Measurements from ENCODE around the gene CLEC2B. TPM values are rescaled to one million over a fixed set of nuclear protein-coding genes. Genes with fewer than 3 reads are reported as not detected.

Gene CLEC2B
- total RNA-seq, 1 donor from 2014 or later = 3.9 TPM

DNA sequence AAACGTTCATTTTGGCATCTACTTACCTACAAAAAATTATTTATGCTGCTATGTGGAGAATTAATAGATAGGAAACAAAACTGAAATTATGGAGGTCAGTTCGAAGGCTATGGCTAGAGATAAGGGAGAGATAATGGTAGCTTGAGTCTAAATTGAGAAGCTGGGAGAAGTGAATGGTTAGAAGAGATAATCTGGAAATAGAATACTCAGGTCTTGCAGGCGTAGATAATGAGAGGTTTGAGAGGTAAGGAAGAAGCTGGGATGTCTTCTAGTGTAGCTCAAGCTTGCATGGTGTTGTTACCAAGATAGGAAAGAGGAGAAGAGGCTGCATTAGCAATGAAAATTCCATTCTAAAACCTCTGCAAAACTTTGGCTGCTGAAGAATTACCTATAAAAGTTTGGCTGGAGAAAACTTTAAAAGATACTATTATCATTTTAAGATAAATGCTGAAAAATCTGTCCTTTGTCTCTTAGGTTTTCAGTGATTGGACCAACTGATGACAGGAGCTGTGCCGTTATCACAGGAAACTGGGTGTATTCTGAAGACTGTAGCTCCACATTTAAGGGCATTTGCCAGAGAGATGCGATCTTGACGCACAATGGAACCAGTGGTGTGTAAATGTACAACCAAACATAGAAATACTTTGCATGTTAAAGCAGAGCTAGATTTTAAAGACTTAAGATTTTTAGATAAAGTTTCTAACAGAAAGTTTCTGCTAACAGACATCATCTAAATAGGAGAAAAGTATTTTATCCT, 26.2 kb upstream of the CLEC2B start:
- H3K4me3 ChIP-seq (ENCODE audit: low read depth, low read length) = no peak overlapping the region
- TF ChIP-seq, protein P1, sequence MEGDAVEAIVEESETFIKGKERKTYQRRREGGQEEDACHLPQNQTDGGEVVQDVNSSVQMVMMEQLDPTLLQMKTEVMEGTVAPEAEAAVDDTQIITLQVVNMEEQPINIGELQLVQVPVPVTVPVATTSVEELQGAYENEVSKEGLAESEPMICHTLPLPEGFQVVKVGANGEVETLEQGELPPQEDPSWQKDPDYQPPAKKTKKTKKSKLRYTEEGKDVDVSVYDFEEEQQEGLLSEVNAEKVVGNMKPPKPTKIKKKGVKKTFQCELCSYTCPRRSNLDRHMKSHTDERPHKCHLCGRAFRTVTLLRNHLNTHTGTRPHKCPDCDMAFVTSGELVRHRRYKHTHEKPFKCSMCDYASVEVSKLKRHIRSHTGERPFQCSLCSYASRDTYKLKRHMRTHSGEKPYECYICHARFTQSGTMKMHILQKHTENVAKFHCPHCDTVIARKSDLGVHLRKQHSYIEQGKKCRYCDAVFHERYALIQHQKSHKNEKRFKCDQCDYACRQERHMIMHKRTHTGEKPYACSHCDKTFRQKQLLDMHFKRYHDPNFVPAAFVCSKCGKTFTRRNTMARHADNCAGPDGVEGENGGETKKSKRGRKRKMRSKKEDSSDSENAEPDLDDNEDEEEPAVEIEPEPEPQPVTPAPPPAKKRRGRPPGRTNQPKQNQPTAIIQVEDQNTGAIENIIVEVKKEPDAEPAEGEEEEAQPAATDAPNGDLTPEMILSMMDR (IDR thresholded peaks at IDR 0.05; ENCODE audit: insufficient read depth, low read length, severe bottlenecking) = no peak
- no peaks in the 10 kb centered on the region for H3K36me3 ChIP-seq (ENCODE audit: control insufficient read depth, insufficient read depth, low read length)
- H3K27me3 ChIP-seq (ENCODE audit: control insufficient read depth, insufficient read depth, low read length) = no peaks in the 10 kb centered on the region
- FAIRE-seq (no peak), DNase-seq (ENCODE audit: low read depth) (no peak)

DNA sequence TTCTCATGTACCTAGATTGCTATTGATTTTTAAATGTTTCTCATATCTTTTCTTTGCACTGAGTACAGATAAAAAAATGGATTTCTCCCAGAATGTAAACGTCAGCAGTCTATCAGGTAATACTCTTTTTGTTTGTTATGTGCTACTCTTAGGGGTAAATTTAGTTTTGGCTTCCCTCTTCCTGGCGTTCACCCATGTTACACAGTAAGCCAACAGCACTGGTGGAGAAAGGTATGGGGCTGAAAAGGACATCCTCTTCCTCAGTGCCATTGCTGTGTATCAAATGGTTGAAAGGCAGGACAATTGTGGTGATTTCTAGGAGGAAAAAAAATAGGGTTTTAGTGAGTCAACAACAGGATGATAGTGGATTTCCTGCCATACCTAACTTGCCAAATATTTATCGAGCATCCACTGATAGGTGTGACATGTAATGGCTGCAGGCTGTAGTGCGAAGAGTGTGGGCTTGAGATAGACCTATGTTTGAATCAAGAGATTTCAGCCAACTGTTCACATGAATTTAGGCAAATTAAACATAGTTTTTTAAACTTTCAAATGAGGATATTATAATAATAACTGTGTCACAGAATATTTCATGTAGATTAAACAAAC, 19.6 kb upstream of the CLEC2B start:
- no peaks in the 10 kb centered on the region for H3K27me3 ChIP-seq (ENCODE audit: control insufficient read depth, insufficient read depth, low read length)
- DNase-seq (ENCODE audit: low read depth) (peak; percentile 66), FAIRE-seq (no peak)
- no peak overlapping the region for H3K4me3 ChIP-seq (ENCODE audit: low read depth, low read length)
- TF ChIP-seq, protein P1 (IDR thresholded peaks at IDR 0.05; ENCODE audit: insufficient read depth, low read length, severe bottlenecking) = no peak
- H3K36me3 ChIP-seq (ENCODE audit: control insufficient read depth, insufficient read depth, low read length) = no peaks in the 10 kb centered on the region

DNA sequence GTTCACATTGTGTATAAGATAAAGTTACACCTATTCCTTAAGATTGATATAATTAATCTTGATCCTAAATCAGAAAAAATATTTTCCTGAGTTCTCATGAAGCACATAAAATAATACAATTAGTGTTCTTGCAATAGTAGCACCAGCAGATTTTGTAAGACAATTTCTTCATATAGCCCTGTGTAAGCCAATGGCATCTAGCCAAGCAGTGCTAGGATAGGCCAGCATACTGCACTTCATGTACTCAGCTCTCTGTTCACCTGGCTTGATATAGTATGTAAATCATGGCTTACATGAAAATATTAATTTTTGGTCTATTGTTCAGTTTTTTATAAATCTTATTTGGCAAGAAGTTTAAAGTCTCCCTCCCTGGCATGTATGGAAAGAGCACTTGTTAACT, 14.0 kb upstream of the CLEC2B start:
- peak; percentile 69 for DNase-seq (ENCODE audit: low read depth)
- Histone ChIP-seq H3K4me3 (ENCODE audit: low read depth, low read length) (no peak overlapping the region), H3K27me3 (ENCODE audit: control insufficient read depth, insufficient read depth, low read length) (no peaks in the 10 kb centered on the region), H3K36me3 (ENCODE audit: control insufficient read depth, insufficient read depth, low read length) (no peaks in the 10 kb centered on the region)
- FAIRE-seq = no peak
- TF ChIP-seq, protein P1 (IDR thresholded peaks at IDR 0.05; ENCODE audit: insufficient read depth, low read length, severe bottlenecking) = no peak

DNA sequence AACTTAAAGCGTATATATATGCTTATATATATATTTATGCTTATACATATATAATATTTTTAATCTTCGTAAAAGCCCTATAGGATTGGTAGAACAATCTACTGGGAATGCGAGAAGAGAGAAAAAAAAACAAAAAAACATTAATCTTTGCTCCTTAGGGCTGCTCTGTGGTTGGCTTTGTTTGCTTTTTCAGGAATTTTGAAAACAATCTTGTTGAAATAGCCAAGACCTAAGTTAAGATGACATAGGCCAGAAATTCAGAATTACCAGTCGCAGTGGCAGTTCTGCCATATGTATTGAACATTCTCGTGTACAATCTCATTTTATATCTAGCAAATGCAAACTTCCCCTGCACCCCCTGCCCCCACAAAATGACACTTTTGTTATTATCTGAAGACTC, 12.8 kb upstream of the CLEC2B start:
- H3K27me3 ChIP-seq (ENCODE audit: control insufficient read depth, insufficient read depth, low read length) = no peaks in the 10 kb centered on the region
- no peak for FAIRE-seq
- H3K36me3 ChIP-seq (ENCODE audit: control insufficient read depth, insufficient read depth, low read length) = no peaks in the 10 kb centered on the region
- no peak for DNase-seq (ENCODE audit: low read depth)
- H3K4me3 ChIP-seq (ENCODE audit: low read depth, low read length) = no peak overlapping the region
- TF ChIP-seq, protein P1 (IDR thresholded peaks at IDR 0.05; ENCODE audit: insufficient read depth, low read length, severe bottlenecking) = no peak

DNA sequence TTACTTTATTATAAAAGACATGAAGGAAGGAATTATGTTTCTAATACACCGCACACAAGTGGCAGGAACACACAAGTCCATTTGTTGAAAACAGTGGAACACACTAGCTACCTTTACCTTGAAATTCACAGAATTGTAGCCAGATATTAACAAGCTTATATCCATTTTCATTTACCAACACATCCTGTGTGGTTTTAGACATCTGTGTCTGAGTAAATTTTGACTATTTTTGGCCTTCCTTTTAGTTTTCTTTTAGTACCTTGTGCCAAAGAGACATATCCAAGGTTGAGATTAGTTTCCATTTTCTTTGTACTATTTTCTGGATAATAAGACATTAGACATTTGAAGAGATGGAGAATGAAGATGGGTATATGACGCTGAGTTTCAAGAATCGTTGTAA, 12.1 kb upstream of the CLEC2B start, which contains the start of gene KLRF2:
Gene KLRF2 (plus strand): TSS at position 244 of the 400 bp plus-strand sequence. CDS start 107 bp downstream, at position 351.
- H3K27me3 ChIP-seq (ENCODE audit: control insufficient read depth, insufficient read depth, low read length) = no peaks in the 10 kb centered on the region
- DNase-seq (ENCODE audit: low read depth) (no peak), FAIRE-seq (no peak)
- H3K36me3 ChIP-seq (ENCODE audit: control insufficient read depth, insufficient read depth, low read length) = no peaks in the 10 kb centered on the region
- TF ChIP-seq, protein P1 (IDR thresholded peaks at IDR 0.05; ENCODE audit: insufficient read depth, low read length, severe bottlenecking) = no peak
- H3K4me3 ChIP-seq (ENCODE audit: low read depth, low read length) = no peak within 1 kb of the TSS

Measured in bronchial epithelial cell (primary cell).